Suprapubic skin (tissue), 3 donors: ENCODE data around the gene MYORG.

ENCODE experiments used
- CTCF ChIP-seq, 2 donors: fragments of 200-600 bp in 1 of 2; fragments of 450-650 bp in 1 of 2; sonication (generic) in 1 of 2; IDR thresholded peaks; one replicate each; pipeline ENCODE4 v1.5.1; 2016 to 2019; ENCODE audit warnings: antibody characterized with exemption in 2 of 2, mild to moderate bottlenecking in 1 of 2, moderate library complexity in 1 of 2
- EP300 ChIP-seq: sonication (generic); formaldehyde crosslinking; IDR thresholded peaks from one replicate; pipeline ENCODE4 v1.6.1; 2017; ENCODE audit warnings: antibody characterized with exemption
- POLR2A ChIP-seq, 2 donors: fragments of 450-650 bp; IDR thresholded peaks; one replicate each; pipeline ENCODE4 v1.6.1; 2017; ENCODE audit warnings: antibody characterized with exemption in 2 of 2, mild to moderate bottlenecking in 2 of 2, moderate library complexity in 2 of 2

GRCh38 chr9:34370970-34371880, 5.5 kb downstream of the MYORG start:
- peak in 1 of 2 donors; percentile 7 for TF ChIP-seq CTCF (IDR thresholded peaks at IDR 0.05)
- no peak for TF ChIP-seq POLR2A (IDR thresholded peaks at IDR 0.05)
- TF ChIP-seq EP300: no peak
